Measurements from ENCODE around the gene NBEA. TPM values are rescaled to one million over a fixed set of nuclear protein-coding genes. Genes with fewer than 3 reads are reported as not detected.

NBEA gene
- total RNA-seq, 1 experiment from 2014 or later, result 0.54 TPM

DNA sequence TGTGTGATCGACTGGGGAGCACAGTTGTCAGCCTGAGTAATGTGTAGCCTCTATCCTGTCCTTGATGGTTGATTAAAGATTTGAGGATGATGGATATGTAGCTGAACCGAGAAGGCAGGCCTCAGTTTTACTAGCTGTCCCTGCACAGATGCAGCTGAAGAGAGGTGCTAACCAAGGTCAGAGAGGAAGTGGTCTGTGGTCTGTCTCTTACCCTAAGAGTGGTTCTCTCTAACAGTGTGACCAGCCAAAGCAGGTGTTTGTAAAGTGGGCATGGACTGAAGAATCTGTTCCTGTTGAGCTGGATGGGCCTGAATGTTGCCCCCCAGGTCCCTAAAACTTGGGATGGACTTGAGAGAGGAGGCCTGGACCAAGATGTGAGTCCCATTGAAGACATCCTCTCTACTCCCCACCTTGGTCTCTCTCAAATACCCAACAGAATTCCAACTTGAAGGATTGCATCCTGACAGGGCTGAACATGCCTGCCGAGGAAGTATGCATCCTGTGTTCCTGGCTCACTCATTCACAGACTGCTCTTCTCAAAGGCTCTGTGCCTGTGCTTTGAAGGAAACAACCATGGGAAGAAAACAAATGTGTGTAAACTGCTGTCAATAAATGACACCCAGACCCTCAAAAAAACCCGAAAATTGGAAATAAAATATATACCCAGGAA is 310.6 kb downstream of the NBEA start:
- Mint-ChIP-seq H3K9me3 (ENCODE audit: unreplicated experiment) (no peaks in the 10 kb centered on the region), H3K27ac (ENCODE audit: unreplicated experiment) (no peak overlapping the region), H3K4me3 (ENCODE audit: unreplicated experiment) (no peak overlapping the region), H3K4me1 (ENCODE audit: low read depth, unreplicated experiment) (no peaks in the 10 kb centered on the region), H3K27me3 (ENCODE audit: insufficient read depth, unreplicated experiment) (no peaks in the 10 kb centered on the region), H3K36me3 (ENCODE audit: insufficient read depth, unreplicated experiment) (no peaks in the 10 kb centered on the region)
- H3K4me3 ChIP-seq (ENCODE audit: low read depth, low read length), result no peak overlapping the region
- H3K27me3 ChIP-seq (replicated peaks; ENCODE audit: control insufficient read depth, insufficient read depth, low read length), result no peaks in the 10 kb centered on the region
- intact Hi-C loops (cut with micrococcal nuclease; ENCODE audit: unreplicated experiment), result no loop called here
- no peaks in the 10 kb centered on the region for H3K9me3 ChIP-seq
- TF ChIP-seq, protein P1, sequence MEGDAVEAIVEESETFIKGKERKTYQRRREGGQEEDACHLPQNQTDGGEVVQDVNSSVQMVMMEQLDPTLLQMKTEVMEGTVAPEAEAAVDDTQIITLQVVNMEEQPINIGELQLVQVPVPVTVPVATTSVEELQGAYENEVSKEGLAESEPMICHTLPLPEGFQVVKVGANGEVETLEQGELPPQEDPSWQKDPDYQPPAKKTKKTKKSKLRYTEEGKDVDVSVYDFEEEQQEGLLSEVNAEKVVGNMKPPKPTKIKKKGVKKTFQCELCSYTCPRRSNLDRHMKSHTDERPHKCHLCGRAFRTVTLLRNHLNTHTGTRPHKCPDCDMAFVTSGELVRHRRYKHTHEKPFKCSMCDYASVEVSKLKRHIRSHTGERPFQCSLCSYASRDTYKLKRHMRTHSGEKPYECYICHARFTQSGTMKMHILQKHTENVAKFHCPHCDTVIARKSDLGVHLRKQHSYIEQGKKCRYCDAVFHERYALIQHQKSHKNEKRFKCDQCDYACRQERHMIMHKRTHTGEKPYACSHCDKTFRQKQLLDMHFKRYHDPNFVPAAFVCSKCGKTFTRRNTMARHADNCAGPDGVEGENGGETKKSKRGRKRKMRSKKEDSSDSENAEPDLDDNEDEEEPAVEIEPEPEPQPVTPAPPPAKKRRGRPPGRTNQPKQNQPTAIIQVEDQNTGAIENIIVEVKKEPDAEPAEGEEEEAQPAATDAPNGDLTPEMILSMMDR (IDR thresholded peaks at IDR 0.05; ENCODE audit: insufficient read depth in 1 of 2, low read depth in 1 of 2, low read length in 1 of 2, severe bottlenecking in 1 of 2, unreplicated experiment in 1 of 2), result no peak
- POLR2A ChIA-PET, result no interaction called here
- no TSS peak for BruUV-seq (replicated peaks)
- no peak for DNase-seq
- CTCF ChIA-PET, result no interaction called here
- no peaks in the 10 kb centered on the region for H3K36me3 ChIP-seq (ENCODE audit: control insufficient read depth, insufficient read depth, low read length)
- H3K4me1 ChIP-seq, result no peaks in the 10 kb centered on the region

DNA sequence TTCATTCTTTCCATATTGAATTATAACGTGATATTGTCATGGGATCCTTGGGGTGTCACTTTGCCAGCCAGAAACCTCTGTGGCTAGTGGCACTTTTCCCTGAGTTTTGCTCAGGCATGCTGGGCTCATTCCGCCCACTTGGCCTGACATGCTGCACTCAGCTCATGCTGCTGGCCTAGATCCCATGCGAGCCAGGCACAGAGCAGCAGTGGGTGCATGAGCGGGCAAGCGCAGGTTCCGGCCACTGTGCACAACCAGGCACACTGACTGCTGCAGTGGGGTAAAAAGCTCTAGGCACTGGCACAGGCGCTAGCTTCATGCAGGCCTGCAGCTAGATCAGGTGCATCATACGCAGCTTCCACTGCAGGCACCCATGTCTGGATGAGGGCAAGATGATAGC is 313.2 kb downstream of the NBEA start:
- Mint-ChIP-seq H3K9me3 (ENCODE audit: unreplicated experiment) (no peaks in the 10 kb centered on the region), H3K4me1 (ENCODE audit: low read depth, unreplicated experiment) (no peaks in the 10 kb centered on the region), H3K36me3 (ENCODE audit: insufficient read depth, unreplicated experiment) (no peaks in the 10 kb centered on the region), H3K27ac (ENCODE audit: unreplicated experiment) (no peak overlapping the region), H3K27me3 (ENCODE audit: insufficient read depth, unreplicated experiment) (no peaks in the 10 kb centered on the region), H3K4me3 (ENCODE audit: unreplicated experiment) (no peak overlapping the region)
- no TSS peak for BruUV-seq (replicated peaks)
- no peaks in the 10 kb centered on the region for H3K4me1 ChIP-seq
- ChIA-PET POLR2A (no interaction called here), CTCF (no interaction called here)
- intact Hi-C loops (cut with micrococcal nuclease; ENCODE audit: unreplicated experiment), result no loop called here
- H3K4me3 ChIP-seq (ENCODE audit: low read depth, low read length), result no peak overlapping the region
- no peak for DNase-seq
- H3K9me3 ChIP-seq, result no peaks in the 10 kb centered on the region
- no peaks in the 10 kb centered on the region for H3K36me3 ChIP-seq (ENCODE audit: control insufficient read depth, insufficient read depth, low read length)
- TF ChIP-seq, protein P1 (IDR thresholded peaks at IDR 0.05; ENCODE audit: insufficient read depth in 1 of 2, low read depth in 1 of 2, low read length in 1 of 2, severe bottlenecking in 1 of 2, unreplicated experiment in 1 of 2), result no peak
- no peaks in the 10 kb centered on the region for H3K27me3 ChIP-seq (replicated peaks; ENCODE audit: control insufficient read depth, insufficient read depth, low read length)

DNA sequence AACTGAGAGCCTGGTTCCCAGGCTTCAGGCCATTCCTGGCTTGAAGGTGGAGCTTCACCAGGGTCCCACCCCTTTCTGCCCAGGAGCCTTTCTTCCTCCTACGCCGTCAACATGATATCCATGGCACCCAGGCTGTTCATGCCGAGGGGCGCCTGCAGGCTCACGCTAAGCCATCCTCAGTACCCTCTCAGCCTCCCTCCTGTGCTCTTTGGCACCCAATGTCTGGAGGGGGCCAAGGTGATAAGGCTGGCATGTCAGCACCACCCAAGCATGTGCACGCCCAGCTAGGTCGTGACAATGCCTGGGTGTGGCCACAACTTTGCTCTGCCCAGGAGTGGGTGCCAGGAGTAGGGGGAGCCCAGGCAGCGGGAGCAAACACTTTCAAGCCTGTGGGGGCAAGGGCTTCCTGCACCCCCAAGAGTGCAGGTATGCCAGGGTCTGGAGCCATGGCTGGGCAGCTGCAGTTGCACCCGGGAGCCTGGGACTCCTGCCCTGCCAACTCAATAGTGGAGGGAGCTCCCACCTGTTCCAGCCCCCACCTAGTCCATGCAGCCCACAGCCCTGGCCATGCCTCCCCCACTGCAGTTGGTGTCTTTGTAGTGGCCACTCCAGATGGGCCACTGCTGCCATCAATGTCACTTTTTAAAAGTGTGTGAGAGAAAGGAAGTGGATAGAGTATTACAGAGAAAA is 314.5 kb downstream of the NBEA start:
- Mint-ChIP-seq H3K27ac (ENCODE audit: unreplicated experiment) (no peak overlapping the region), H3K27me3 (ENCODE audit: insufficient read depth, unreplicated experiment) (no peaks in the 10 kb centered on the region), H3K9me3 (ENCODE audit: unreplicated experiment) (no peaks in the 10 kb centered on the region), H3K36me3 (ENCODE audit: insufficient read depth, unreplicated experiment) (no peaks in the 10 kb centered on the region), H3K4me1 (ENCODE audit: low read depth, unreplicated experiment) (no peaks in the 10 kb centered on the region), H3K4me3 (ENCODE audit: unreplicated experiment) (no peak overlapping the region)
- POLR2A ChIA-PET, result no interaction called here
- no peak for DNase-seq
- BruUV-seq (replicated peaks), result no TSS peak
- no peaks in the 10 kb centered on the region for H3K27me3 ChIP-seq (replicated peaks; ENCODE audit: control insufficient read depth, insufficient read depth, low read length)
- H3K4me3 ChIP-seq (ENCODE audit: low read depth, low read length), result no peak overlapping the region
- H3K36me3 ChIP-seq (ENCODE audit: control insufficient read depth, insufficient read depth, low read length), result no peaks in the 10 kb centered on the region
- H3K4me1 ChIP-seq, result no peaks in the 10 kb centered on the region
- CTCF ChIA-PET, result no interaction called here
- no peaks in the 10 kb centered on the region for H3K9me3 ChIP-seq
- intact Hi-C loops (cut with micrococcal nuclease; ENCODE audit: unreplicated experiment), result no loop called here
- TF ChIP-seq, protein P1 (IDR thresholded peaks at IDR 0.05; ENCODE audit: insufficient read depth in 1 of 2, low read depth in 1 of 2, low read length in 1 of 2, severe bottlenecking in 1 of 2, unreplicated experiment in 1 of 2), result no peak
